NCI-H1092 treated with DMSO at 0.1 percent for 48 hours (cell line): ENCODE data around the gene RPL28.
A peak's percentile ranks its signal among the peaks of the same experiment; 100 is the strongest.
"Not testable (repeated sequence)": the region's sequence is repeated elsewhere in the genome, so short reads cannot be mapped to it uniquely, and the experiment has no call there.

ENCODE experiments used
- DNase-seq: peaks from one replicate; lab custom pipeline; 2025; lab: John Stamatoyannopoulos, UW

The RPL28 gene

DNA sequence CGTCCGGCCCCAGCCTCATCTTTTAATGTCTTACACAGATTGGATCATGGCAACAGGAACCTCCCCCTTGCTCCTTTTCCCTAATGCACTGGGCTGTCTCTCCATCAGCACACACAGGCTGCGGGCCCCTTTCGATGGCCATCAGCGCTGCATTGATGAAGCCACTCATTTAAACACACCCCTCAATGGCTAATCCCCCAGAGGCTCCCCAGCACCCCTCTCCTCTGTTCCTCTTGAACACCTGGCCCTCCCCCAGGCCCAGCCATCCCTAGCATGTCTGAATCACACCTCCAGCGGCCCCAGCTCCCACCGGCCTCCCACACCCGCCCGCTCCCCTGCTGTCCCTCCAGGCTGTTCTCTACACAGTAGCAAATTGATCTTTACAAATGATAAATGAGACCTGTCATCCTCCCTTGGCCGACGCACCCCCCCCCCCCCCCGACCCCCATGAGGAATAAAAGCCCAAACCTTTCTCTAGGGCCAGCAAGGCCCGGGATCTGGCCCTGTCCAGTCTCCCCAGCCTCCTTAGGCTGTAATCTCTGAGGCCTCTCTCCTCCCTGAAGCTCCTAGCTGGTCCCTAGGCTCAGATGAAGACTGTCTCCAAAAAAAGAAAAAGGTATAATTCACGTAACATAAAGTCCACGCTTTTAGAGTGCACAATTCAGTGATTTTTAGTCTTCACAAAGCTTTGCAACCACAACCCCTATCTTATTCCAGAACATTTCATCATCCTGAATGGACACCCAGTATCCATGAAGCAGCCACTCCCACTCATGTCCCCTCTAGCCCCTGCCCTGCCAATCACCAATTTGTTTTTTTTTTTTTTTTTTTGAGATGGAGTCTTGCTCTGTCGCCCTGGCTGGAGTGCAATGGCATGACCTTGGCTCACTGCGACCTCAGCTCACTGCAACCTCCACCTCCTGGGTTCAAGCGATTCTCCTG, 7.4 kb downstream of the RPL28 start:
- no peak for DNase-seq

DNA sequence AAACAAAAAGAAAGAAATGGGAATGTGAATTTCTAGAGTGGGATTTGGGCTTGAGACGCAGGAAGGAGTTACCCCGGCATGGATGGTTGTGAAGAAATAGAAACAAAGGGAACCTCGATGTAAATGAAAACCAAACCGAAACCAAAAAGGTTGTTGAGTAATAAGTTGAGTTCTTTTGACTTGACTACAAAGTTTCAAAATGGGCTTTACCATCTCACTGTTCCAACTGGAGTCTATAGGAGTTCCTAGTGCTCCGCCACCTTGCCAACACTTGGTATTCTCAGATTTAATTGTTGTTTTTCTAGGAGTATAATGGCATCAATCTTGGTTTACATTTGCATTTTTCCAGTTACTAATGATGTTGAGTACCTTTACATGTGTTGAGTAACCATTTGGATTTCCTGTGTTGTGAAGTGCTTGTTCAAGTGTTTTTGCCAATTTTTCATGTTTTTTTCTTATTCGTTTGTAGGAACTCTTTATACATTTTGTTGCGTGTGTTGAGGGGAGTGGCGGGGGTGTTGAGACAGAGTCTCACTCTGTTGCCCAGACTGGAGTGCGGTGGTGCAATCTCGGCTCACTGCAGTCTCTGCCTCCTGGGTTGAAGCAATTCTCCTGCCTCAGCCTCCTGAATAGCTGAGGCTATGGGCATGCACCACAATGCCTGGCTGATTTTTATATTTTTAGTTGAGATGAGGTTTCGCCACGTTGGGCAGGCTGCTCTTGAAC, 12.6 kb downstream of the RPL28 start:
- DNase-seq = no peak

DNA sequence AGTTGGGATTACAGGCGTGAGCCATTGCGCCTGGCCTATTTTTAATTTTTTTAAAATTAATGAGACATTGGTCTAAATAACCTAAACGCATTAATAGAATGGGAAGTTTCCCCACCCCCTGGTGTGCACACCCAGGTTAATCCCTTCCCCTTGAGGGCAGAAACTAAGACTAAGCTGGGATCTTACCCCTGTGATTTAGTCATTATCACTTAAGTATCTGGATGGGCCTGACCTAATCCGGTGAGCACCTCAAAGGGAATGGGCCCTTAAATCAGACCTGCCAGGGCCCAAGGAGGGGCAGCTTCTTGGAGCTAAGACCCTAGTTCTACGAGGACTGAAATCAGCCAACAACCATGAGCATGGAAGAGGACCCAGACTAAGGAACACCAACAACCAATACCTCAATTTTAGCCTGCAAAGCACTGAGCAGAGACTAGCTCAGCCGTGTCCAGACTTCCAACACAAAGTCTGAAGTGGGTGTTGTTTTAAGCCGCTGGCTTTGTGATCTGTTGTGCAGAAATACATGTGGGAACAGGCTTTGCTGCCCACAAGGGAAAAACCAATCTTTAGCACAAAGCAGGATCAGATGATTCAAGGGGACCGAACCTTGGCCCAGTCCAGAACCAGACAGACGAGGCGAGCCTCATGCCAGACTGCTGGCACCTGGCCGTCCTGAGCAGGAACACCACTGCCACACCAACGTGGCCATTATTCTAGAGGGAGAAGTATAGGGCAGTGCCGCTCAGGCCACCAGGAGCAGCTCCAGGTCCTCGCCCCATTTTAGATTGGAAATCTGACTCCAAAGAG, 14.8 kb downstream of the RPL28 start:
- no peak for DNase-seq

DNA sequence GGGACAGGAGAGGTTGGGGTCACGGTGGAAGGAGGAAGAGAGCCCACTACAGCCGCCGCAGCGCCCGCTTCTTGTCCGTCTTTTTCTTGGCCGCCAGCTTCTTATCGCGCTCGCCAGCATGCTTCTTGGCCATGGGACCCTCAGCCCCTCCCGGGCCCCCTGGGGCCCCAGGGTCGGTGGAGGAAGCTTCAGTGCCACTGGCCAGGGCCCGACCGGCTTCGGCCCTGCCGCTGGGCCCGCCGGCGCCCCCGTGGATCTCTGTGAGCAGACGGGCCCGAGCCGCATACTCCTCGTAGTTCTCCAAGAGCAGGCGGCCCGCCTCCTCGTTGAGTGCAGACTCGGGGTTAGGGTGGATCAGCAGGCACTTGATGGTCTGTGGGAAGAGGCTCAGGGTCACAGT, 15.7 kb downstream of the RPL28 start:
- DNase-seq = not testable (repeated sequence)

DNA sequence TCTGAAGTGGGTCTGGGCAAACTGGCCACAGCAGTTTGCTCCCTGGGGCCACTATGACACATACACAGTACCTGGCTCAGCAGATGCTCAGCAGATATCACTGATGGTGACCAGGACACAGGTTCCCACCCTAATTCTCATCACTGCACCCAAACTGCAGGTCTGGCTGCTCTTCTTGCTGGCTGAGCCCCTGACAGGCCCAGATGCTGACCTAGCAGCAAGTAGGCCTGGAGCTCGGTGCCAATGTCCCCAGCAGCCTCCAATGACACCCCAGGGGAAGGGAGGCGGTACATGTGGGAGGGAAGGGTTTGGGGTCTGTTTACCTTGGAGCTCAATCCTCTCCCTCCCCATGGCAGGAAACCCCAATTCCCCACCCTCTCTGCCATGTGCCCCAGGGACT, 16.8 kb downstream of the RPL28 start:
- DNase-seq = no peak

DNA sequence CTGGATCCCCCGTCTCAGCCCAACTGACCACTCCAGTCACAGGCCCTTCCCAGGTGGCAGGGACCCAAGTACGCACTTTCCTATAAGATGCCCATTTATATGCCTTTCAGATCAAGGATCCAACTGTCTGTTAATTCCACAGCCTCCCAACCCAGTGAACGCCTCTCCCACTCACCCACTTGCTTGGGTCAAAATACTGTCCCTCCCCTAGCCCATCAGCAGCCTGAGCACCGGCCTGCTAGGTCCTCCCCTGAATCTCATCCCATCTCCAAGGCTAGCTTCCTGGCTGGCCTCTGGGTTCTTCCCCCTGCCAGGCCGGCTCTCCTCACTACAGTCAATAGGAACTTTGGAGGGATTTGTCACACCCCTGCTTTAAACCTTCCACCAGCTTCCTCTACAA, 19.9 kb downstream of the RPL28 start:
- no peak for DNase-seq

DNA sequence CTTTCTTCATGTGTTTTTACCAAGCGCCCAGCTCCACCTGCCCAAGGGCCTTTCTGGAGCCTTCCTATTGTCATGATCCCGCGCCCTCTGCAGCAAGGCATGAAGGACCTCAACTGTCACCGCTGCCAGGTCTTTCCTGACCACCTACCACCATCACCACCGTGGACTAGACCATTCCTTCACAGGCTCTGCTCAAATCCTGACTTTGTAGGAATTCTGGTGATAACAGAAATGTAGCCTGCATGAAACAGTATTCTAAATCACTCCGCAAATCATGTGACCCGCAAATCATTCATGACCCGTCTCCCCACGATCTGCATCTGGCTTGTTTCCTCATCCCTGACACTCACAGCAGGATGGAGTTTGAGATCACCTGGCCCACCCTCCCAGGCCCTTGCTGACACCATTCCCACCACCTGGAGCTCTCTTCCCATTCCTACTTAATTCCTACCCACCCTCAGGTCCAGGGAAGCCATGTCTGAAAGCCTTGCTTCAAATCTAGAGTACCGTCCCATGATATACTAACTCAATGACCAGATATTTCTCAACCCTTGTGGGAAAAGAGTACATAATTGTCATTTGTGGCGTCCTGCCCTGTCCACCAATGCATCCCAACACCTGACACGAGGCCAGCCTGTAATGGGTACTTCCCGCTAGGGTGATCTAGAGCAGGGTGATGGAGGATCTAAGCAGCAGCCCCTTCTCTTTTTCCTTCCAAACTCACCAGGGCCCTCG, 20.5 kb downstream of the RPL28 start:
- no peak for DNase-seq

DNA sequence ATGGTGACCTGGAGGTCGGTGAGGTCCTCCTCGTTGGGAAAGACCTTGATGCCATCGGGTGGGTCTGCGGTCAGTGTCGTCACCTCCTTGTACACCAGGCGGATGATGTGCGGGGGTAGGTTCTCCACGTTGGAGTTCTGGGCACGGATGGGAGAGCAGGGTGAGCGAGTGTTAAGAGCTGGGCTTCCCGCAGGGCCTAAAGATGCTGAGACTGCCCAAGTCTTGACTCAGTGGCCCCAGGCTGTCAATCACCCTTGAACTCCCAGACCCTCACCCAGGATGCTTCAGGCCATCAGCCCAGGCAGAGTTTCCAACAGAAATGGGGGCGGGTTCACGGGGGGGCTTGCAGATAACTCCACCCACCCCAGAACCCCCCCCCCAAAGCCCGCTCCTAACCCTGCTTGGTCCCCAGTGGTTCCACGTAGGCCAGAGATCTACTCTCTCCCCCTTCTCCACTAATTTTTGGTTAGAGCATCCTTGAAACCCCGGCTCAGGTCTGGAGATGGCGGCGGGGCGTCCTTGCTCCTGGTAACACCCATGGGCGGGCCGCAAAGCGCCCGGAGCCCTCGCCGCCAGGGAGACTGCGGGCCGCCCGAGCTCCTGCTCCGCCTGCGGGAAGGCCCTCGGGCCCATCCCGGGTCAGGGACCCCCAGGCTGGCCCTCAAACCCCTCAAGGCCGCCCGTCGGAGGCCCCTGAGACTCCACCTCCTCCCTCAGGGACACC, 21.3 kb downstream of the RPL28 start:
- no peak for DNase-seq

DNA sequence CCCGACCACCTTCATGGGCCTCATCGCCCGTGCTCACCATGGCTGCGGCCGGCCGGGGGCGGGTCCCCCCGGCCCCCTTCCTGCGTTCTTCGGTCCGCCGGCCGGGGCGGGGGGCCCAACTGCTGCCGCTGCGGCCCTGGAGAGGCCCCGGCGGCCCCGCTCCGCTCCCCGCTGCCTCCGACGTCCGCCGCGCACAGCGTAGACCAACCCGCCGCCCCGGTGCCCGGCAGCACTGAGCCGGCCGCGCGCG, 21.7 kb downstream of the RPL28 start, which contains the start of gene UBE2S:
UBE2S (minus strand) TSS at position 239 of the 250 bp plus-strand sequence; CDS start at position 40, 199 bp downstream.
- not testable (repeated sequence) for DNase-seq

DNA sequence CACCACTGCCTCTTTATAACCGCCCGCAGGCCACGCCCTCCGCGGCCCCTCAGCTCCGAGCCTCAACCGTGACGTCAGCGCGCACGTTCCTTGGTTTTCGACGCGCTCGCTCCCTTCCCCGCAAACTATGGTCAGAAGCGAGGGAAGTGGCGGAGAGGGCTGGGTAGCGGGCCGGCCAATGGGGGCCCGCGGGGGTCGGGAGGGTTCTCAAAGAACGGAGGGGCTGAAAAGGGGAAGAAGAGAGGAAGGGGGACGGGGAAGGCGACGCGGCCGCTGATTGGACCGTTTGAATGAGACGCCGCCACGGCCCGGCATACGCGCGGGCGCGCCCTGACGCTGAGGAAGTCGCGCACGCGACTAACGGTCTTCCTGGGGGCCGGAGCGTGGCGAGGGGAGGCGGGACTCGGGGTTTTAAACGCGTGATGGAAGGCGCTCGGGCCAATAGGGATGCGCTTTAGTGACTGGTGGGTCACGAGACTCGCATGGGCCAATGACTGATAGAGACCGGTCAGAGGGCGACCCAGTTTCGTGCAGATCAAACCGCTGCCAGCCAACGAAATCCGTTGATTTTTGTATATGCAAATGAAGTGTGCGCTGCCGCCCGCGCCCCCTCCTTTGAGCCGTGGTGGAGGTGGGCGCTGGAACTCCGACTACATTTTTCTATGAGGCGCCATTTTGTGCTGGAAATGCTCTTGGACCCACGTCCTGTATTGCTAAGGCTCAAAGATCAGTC, 22.2 kb downstream of the RPL28 start:
- DNase-seq = peak; percentile 97

DNA sequence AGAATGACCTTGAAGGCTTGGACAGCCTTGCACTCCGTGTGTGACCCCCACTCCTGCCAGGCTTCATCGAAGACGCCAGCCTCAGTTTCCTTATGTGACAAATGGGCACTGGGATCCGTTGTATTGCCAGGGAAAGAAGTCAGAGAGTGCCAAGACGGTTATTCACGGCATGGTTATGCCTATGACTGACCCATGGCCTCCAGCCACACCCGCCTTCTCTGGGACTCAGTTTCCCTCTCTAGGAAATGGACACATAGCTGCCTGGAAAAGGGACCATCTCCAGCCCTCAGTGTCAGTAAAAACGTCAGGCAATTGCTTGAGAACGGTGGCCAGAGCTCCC, 22.8 kb downstream of the RPL28 start:
- no peak for DNase-seq

DNA sequence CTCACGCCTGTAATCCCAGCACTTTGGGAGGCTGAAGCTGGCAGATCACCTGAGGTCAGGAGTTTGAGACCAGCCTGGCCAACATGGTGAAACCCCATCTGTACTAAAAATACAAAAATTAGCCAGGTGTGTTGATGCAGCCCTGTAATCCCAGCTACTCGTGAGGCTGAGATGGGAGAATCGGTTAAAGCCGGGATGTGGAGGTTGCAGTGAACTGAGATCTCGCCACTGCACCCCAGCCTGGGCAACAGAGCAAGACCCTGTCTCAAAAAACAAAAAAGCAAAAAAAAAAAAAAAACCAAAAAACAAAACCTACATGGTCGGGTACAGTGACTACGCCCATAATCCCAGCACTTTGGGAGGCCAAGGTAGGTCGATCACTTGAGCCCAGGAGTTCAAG, 23.4 kb downstream of the RPL28 start:
- not testable (repeated sequence) for DNase-seq

DNA sequence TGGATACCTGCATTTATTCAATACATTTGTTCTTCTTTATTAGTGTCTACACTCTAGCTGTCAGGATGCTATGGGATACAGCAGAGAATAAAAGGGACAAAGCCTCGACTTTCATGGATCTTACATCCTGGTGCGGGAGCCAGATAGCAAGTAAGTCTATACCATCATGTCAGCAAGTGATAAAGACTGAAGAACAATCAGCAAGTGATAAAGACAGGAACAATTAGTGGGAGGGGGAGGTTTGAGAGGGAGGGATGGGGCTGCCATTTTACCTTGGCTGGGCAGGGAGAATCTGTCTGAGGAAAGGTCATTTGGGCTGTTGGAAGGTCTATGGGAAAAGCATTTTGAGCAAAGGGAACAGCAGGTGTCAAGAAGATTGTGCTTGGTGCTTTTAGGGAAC, 24.4 kb downstream of the RPL28 start:
- no peak for DNase-seq

DNA sequence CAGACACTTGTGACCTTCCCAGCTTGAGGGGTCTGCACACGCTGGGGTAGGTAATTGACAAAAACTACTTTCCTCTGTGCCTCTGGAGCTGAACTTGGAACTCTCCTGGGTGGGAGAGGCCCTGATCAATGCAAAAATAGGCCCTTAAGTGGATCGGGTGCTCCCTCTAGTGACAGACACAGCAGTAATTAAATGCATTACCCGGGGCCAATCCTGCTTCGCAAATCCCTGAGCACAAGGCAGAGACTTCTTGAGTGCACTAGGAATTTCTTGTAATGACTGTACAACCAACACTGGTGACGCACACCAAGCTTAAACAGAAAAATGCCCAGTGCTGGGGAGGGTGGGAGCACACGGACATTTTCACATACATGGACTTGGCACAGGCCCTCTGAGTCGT, 32.5 kb downstream of the RPL28 start:
- DNase-seq = peak; percentile 43

DNA sequence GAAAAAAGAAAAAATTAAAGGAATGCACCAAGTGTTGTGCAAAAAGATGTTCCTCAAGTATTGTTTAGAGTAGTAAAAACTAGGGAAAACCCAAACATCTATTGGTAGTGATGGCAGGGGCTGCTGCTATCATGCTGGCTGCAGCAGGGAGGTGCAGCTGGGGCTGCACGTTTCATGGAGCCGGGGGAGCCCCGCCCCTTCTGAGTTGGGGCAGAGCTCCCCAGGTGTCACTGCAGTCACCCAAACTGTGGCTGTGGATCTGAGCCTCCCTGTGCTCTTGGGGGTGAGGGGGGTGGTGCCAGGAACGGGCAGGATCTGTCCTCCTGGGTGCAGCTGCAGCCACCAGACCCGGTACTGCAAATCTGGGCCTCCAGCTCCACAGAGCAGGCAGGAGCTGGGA, 33.4 kb downstream of the RPL28 start:
- no peak for DNase-seq

DNA sequence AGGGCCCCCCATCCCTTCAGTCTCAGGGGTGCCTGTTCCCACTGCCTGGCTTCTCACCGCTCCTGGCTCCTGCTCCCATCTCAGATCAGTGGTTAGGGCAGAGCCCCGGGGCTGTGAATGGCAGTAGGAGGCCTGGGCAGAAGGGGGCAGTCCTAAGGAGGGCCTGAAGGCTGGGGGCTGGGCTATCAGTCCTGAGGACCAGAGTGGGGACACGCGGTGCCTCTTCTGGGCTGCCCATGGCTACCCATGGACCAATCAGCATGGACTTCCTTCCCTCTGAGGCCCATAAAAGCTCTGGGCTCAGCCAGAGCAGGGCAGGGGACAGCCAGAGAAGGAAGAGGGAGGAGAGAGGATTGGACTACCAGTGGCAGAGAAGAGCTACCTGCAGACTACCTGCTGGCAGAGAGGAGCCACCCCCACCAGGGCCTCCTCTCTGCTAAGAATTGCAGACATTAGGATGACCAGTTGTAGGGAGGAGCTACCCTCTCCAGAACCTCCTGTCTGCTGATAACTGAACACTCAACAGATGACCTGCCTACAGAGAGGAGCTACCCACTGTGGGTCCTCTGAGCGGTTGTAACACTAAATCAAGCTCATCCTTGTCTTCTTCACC, 34.0 kb downstream of the RPL28 start:
- no peak for DNase-seq

DNA sequence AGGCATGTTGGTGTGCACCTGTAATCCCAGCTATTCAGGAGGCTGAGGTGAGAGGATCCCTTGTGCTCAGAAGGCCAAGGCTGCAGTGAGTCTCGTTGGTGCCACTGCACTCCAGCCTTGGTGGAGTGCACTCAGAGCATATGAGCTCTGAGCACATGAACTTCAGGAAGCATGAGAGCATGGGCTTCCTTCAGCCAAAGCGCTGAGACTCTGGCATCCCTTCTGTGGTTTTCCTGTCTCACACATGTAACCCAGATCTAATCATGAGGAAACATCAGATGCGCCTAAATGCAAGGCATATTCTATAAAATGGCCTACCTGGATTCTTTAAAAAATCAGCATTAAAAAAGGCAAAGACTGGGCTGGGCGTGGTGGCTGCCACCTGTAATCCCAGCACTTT, 35.5 kb downstream of the RPL28 start:
- not testable (repeated sequence) for DNase-seq

DNA sequence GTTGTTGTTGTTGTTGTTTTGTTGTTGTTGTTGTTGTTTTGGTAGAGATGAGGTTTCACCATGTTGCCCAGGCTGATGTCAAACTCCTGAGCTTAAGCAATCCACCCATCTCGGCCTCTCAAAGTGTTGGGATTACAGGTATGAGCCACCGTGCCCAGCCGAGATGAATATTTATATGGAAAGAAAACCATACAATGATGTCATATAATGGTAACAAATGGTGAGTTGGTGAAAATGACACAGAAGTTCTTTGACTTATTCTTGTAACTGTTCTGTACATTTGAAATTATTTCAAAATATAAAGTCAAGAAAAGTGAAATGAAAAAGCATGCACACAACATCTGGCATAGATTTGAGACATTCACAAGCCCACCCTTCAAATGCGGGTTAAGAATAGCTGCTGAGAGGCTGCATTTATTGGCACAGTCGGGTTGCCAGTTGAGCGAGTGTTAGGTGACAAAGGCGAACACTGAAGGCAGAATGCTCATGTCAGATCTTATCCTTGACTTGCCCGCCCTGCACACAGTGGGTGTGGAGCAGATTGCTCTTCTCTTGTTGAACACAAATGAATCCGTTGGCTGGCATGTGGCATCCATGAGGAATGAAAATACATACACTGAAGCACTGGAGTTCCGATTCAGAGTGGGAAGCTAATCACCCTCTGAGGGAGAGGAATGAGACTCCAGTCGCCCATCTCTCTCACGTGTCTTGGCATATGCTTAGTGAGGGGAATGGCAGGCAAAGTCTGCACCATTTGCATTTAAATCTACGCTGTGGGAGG, 37.7 kb downstream of the RPL28 start:
- DNase-seq = no peak

DNA sequence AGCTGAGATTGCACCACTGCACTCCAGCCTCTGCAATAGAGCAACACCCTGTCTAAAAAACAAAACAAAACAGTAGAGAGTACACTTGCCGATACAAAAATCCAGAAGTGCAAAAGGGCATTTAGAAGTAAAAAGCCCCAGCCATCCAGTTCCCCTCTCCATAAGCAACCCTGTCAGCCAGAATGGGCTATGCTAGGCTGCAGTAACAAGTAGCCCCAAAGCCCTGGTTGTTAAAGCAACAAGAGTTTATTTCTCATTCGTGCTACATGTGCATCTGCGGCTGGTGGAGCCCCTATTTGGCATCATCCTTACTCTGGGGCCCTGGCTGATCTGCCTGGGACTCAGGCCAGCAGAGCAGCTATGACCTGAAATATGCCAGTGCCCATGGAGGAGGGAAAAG, 38.8 kb downstream of the RPL28 start:
- no peak for DNase-seq
